ENCODE measurements around the gene MOAP1.
"Not testable (repeated sequence)": the region's sequence is repeated elsewhere in the genome, so short reads cannot be mapped to it uniquely, and the experiment has no call there.

MOAP1 gene

DNA sequence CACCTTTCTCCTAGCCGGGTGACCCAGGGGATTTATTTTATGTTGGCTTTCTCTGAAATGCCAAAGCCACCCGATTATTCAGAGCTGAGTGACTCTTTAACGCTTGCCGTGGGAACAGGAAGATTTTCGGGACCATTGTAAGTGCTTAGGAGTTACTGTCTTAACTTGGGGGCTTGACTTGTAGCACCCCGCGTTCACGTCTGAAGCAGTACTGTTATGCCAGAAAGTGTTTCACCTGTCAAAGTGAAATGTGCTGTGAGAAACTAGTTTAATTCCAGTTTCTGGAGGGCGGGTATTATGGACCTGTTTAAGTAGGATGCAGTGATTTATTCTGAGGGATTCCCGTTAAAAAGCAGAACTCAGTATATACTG, 638 bp upstream of the MOAP1 start:
- no peak for DNase-seq (ENCODE audit: low read depth in 2 of 2)

DNA sequence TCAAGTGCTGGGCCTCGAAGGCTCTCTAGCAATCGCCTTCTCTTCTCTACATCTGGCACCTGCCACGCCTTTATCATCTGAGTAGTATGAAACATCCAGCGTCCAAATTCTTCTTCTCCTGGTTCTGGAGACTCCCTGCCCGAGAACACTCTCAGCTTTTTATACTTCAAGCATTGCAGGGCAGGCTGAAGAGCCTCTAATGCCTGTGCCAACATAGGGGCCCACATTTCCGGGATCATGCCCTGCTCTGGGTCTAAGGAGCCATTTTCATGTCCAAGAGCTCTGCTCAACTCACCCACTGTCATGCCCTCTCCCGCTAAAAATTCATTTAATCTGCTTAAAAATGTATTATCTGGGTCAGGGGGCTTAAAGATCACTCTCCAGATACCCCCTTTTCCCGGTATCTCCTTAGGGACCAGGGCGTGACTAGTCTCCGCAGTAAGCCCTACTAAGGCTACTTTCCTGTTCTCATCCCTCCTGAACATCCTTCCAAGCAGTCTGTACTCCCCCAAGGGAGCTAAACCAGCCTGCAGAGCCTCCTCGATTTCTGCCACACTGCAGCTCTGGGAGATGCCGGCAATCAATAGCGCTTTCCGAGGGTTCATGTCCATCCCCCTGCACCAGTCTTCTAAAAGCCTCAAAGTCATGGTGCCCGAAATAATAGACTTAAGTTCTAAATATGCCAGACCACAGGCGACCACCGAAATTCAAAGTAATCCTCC, 940 bp downstream of the MOAP1 start:
- no peak for DNase-seq (ENCODE audit: low read depth in 2 of 2)

DNA sequence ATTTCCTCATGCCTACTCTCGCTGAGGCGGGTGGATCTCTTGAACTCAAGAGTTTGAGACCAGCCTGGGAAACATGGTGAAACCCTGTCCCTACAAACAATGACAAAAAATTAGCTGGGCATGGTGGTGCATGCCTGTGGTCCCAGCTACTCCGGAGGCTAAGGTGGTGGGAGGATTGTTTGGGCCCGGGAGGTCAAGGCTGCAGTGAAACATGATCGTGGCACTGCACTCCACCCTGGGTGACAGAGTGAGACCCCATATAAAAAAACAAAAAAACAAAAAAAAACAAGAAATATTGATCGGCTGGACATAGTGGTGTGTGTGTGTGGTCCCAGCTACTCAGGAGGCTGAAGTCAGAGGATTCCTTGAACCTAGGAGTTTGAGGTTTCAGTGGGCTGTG, 9.2 kb downstream of the MOAP1 start:
- DNase-seq (ENCODE audit: low read depth in 2 of 2): no peak

DNA sequence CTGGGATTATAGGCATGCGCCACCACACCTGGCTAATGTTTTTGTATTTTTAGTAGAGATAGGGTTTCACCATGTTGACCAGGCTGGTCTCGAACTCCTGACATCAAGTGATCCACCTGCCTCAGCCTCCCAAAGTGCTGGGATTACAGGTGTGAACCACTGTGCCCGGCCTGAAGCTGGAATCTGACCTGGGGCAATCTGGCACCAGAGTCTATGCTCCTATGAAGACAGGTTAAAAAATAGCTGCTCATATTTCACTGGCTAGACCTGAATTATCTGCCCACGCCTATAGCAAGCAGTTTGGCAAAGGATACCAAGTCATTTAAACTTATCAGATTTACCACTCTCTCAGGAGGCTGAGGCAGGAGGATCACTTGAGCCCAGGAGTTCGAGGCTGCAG, 10.0 kb downstream of the MOAP1 start:
- DNase-seq (ENCODE audit: low read depth in 2 of 2): not testable (repeated sequence)

DNA sequence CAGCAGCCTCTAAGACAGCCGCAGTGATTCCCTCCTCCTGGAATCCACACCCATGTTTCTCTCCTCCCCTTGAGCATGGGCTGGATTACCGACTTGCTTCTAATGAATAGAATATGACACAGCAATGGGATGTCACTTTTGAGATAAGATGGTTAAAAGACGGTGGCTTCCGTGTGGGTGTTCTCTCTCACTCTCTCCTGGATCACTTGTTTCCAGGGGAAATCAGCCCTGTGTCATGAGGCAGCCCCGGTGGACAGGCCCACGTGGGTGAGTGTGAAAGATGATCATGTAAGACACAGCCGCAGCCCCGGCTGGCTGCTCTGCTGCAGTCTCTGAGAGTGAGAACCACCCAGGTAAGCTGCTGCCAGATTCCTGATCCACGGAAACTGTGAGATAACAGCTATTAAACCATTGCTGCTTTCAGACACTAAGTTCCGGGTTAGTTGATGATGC, 10.7 kb downstream of the MOAP1 start:
- DNase-seq (ENCODE audit: low read depth in 2 of 2): no peak

DNA sequence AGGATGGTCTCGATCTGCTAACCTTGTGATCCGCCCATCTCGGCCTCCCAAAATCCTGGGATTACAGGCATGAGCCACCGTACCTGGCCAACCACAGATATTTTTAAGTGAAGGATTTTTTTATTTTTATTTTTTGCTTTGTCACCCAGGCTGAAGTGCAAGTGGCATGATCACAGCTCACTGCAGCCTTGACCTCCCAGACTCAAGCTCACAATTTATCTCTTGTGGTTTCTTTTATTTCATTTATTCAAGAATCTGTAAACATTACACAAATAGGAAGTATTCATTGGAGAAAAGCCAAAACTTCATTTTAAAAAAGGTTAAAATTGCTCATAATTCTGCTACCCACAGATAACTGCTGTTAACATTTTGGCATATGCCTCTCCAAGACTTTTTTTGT, 13.3 kb downstream of the MOAP1 start:
- DNase-seq (ENCODE audit: low read depth in 2 of 2): no peak

DNA sequence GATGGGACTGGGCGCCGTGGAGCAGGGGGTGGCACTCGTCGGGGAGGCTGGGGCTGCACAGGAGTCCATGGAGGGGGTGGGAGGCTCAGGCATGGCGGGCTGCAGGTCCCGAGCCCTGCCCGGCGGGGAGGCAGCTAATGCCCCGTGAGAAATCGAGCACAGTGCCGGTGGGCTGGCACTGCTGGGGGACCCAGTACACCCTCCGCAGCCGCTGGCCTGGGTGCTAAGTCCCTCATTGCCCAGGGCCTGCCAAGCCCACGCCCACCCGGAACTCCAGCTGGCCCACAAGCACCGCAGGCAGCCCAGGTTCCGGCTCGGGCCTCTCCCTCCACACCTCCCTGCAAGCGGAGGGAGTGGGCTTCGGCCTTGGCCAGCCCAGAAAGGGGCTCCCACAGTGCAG, 14.6 kb downstream of the MOAP1 start:
- not testable (repeated sequence) for DNase-seq (ENCODE audit: low read depth in 2 of 2)

DNA sequence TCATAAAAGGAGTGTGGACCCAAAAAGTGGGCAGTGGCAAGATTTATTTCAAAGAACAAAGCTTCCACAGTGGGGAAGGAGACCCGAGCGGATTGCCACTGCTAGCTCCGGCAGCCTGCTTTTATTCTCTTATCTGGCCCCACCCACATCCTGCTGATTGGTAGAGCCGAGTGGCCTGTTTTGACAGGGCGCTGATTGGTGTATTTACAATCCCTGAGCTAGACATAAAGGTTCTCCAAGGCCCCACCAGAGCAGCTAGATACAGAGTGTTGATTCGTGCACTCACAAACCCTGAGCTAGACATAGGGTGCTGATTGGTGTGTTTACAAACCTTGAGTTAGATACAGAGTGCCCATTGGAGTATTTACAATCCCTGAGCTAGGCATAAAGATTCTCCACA, 15.1 kb downstream of the MOAP1 start:
- DNase-seq (ENCODE audit: low read depth in 2 of 2): not testable (repeated sequence)

DNA sequence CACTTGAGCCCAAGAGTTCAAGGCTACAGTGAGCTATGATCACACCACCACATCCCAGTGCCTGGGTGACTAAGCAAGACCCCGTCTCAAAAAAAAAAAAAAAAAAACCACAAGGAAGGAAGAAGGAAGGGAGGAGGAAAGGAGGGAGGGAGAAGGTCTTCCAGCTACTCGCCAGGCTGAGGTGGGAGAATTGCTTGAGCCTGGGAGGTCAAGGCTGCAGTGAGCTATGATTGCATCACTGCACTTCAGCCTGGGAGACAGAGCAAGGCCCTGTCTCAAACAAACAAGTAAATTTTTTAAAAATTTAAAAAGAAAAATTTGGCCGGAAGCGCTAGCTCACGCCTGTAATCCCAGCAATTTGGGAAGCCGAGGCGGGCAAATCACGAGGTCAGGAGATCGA, 16.1 kb downstream of the MOAP1 start:
- not testable (repeated sequence) for DNase-seq (ENCODE audit: low read depth in 2 of 2)

DNA sequence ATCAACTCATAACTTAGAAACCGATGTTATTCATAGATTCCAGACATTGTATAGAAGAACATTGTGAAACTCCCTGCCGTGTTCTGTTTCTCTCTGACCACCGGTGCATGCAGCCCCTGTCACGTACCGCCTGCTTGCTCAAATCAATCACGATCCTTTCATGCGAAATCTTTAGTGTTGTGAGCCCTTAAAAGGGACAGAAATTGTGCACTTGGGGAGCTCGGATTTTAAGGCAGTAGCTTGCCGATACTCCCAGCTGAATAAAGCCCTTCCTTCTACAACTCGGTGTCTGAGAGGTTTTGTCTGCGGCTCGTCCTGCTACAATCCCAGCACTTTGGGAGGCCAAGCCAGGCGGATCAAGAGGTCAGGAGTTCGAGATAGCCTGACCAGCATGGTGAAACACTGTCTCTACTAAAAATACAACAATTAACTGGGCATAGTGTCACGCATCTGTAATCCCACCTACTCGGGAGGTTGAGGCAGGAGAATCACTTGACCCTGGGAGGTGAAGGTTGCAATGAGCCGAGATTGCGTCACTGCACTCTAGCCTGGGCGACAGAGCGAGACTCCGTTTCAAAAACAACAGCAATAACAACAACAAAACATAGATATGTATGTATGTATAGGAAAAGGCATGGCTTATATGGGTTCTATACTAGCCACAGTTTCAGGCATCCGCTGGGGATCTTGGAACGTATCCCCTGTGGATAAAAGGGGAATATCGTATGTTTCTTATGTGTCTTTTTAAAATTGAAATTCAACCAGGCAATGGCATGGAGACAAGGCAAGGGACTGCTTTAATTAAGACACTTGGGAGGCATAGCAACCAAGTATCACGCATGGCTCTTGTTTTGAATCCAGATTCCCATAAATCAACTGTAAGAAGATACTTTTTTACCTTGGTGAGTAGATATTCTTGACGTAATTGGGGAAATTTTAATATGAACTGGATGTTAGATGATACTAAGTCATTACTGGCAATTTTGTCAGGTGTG, 19.1 kb downstream of the MOAP1 start:
- not testable (repeated sequence) for DNase-seq (ENCODE audit: low read depth in 2 of 2)

DNA sequence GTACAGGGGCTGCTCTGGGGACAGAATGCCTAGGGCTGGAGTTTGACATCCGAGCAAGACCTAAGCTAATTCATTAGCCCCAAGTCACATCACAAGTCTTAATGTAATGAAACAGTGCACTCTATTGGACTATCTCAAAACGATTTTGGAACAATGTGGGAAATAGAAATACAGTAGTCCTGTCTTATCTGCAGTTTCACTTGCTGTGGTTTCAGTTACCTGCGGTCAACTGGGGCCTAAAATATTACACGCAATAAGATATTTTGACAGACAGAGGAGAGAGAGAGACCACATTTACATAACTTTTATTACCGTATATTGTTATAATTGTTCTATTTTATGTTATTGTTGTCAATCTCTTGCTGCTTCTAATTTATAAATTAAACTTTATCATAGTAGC, 21.1 kb downstream of the MOAP1 start:
- DNase-seq (ENCODE audit: low read depth in 2 of 2): no peak

DNA sequence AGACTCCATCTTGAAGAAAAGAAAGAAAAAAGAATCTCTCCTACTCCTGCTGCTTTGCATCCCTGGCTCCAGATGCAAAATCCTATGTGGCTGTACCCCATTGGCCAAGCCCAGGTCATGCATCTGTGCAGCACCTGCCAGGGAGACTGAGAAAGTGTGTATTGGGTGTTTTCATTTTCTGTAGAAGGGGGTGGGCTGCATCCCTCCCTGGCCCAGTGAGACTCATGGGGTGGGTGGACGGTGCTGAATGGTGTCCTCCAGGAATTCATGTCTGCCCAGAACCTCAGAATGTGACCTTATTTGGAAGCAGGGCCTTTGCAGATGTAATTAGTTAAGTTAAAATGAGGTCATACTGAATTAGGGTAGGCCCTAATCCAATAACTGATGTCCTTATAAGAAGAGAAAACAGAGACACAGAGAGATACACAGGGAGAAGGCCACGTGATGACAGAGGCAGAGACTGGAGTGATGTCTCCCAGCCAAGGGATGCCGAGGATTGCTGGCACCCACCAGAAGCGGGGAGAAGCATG, 23.2 kb downstream of the MOAP1 start:
- no peak for DNase-seq (ENCODE audit: low read depth in 2 of 2)

DNA sequence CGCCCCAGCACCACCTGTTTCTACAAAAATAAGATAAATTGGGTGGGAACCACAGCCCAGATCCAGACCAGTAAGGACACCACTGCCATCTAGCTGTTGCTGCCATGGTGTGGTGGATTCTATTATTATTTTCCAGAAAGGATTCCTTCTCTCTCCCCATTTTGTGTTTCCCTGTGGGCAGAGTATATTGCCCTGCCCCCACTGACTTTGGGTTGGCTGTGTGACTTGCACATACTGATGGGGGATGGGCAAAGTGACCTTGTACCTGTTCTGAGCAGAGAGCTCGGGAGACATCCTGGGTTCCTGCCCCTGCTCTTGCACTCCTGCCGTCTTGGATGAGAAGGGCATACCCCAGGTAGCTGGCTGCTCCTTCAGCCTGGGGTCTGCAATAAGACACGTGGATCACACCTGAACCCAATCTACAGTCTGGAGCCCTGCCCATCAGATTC, 24.3 kb downstream of the MOAP1 start:
- no peak for DNase-seq (ENCODE audit: low read depth in 2 of 2)

DNA sequence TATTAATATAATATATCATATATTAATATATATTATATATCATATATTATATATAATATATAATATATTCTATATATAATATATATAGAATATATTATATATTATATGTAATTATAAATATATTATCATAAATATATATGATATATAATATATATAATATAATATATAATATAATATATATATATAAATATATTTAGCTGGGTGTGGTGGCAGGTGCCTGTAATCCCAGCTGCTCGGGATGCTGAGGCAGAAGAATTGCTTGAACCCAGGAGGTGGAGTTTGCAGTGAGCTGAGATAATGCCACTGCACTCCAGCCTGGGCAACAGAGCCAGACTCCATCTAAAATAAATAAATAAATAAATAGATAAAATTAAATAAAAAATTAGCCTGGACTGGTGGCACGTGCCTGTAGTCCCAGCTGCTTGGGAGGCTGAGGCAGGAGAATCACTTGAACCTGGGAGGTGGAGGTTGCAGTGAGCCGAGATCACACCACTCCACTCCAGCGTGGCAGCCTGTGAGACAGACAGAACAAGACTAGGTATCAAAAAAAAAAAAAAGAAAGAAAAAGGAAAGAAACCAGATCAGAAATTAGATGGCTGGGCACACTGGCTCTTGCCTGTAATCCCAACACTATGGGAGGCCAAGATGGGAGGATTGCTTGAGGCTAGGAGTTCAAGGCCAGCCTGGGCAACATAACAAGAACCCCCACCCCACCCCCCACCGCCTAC, 24.9 kb downstream of the MOAP1 start:
- not testable (repeated sequence) for DNase-seq (ENCODE audit: low read depth in 2 of 2)

DNA sequence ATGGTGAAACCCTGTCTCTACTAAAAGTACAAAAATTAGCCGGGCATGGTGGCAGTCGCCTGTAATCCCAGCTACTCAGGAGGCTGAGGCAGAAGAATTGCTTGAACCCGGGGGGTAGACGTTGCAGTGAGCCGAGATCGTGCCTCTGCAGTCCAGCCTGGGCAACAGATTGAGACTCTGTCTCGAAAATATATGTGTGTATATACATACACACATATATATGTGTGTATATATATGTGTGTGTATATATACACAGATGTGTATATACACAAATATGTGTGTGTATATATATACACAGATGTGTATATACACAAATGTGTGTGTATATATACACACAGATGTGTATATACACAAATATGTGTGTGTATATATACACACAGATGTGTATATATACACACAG, 26.3 kb downstream of the MOAP1 start:
- DNase-seq (ENCODE audit: low read depth in 2 of 2): not testable (repeated sequence)

DNA sequence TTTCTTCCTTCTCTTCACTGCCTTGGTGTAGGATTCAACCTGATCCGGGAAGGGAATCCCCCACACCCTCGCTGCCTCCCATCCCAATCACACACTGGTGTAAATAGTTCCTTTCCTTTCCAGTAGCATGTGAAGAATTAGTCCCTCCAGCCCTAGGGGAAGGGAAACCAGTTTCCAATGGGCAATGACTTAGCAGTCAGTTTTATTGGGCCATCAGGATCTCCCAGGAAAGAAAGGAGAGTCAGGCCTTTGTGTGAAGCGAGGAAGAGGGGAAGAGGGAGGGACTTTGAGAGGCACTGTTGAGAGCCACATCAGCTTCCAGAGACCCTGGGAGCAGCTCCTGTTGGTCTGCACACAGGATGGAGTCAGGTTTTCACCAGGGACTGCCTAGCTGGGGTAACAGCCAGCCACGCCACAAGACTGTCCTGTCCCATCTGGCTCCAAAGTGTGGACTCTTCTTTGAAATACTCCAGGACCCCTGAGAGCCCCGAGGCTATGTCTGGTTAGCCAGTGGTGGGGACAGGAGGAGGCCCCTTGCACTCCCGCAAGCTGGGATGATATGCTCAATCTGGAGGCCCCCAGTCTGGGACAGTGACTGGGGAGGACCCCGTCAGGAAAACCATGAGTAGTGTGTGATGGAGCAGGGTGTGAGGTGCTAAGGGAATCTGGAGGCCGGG, 27.9 kb downstream of the MOAP1 start:
- no peak for DNase-seq (ENCODE audit: low read depth in 2 of 2)

DNA sequence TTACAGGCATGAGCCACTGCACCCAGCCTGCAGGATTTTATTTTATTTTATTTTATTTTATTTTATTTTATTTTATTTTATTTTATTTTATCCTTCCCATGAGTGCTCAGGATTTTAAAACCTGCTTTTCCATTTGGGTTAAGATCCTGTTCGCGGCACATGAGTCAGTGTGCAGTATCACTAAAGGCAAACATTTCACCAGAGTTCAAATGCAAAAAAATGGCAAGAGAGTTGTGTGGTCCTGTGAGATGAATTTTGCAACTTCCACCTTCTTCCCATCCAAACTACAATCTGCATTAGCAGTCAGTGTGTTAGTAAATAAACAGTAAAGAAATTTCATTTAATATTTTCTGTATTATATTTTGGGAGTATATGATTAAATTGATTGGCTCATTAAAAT, 29.0 kb downstream of the MOAP1 start:
- DNase-seq (ENCODE audit: low read depth in 2 of 2): no peak

DNA sequence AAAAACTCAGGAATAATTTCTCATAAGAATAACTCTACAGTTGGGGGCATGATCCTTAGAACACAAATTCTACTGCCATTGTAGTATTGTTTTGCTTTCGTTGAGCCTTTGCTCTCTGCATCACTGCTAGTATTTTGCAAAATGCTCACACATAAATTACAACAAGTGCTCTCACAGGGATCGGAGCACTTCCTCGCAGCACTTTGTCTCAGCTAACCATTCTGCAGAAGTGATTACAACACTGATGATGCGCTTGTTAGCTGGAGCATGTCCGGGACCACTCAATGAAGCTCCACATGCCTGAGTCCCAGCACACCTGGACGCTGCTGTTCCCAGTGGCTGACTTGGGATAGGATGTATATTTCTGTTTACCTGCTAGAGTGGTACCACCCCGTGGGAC, 31.6 kb downstream of the MOAP1 start:
- no peak for DNase-seq (ENCODE audit: low read depth in 2 of 2)

DNA sequence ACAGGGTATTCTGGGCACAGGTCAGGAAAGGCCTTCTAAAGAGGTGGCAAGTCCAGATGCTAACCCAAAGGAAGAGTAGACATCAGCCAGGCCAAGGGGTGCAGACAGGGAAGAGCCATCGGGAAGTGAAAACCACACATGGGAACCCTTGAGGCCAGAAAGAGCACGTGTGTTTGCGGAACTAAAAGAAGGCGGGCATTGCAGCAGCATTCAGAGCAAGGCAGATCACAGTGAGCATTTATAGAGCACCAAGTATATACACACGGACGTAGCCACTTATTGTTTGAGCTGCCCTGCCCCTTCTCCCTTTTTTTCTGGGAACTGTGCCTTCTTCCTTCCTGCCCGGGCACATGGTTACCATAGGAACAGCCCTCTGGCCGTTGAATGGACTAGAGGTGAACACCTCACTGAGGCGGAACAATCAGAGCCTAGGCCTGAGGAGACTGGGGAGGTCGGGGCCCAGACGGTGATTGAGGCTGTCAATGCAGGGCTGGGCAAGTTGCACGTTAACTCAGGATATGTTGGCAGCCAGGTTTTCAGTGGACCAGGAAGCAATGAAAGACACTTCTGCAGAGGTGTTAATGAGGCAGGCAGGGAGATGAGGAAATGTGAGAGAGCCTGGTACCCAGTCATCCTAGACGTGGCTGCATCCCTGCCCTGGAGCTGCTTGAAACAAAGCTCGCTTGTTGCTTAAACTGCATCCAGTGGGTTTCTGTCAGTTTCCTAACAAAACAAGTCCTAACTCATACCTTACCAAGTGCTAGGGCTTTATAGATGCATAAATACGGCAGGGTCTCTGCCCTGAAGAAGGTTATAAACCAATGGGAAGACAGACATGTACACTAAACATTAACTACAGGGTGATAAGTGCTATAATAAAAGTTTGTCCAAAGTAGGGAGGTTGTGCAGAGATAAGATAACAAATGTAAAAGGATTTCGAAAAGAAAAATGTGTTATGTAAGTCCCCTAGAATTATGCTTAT, 34.2 kb downstream of the MOAP1 start:
- no peak for DNase-seq (ENCODE audit: low read depth in 2 of 2)

DNA sequence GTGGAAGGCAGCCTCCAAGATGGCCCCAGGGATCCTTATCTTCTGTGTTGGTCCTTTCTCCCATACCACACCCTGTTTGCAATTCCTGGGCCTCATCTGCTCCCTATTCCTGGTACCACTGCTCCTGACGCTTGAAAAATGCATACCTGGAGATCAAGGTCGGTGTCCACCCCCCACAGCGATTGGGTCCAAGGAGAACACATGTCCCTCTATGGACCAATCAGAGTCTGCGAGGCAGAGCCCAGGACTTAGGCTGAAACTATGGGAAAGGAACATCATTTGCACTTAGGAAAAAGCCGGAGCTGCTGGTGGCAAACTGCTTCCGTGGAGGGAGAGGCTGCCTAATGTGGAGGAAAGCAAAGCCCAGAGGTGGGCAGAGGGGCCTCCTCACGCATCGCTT, 35.7 kb downstream of the MOAP1 start:
- no peak for DNase-seq (ENCODE audit: low read depth in 2 of 2)
